Ishikawa (cell line): ENCODE measurements around the gene ADIG.

Experiments used
- EGR1 ChIP-seq: IDR thresholded peaks from 2 replicates; pipeline ENCODE4 v1.6.1; 2012
- EP300 ChIP-seq: IDR thresholded peaks from 2 replicates; pipeline ENCODE4 v1.6.1; 2012; ENCODE audit warnings: borderline replicate concordance
- FOXM1 ChIP-seq: IDR thresholded peaks from 2 replicates; pipeline ENCODE4 v1.6.1; 2012; ENCODE audit warnings: low read depth, borderline replicate concordance
- TAF1 ChIP-seq: IDR thresholded peaks from 2 replicates; pipeline ENCODE4 v1.6.1; 2012; ENCODE audit warnings: low read depth, mild to moderate bottlenecking
- TEAD4 ChIP-seq: IDR thresholded peaks from 2 replicates; pipeline ENCODE4 v1.6.1; 2012
- YY1 ChIP-seq: IDR thresholded peaks from 2 replicates; pipeline ENCODE4 v1.6.1; 2012; ENCODE audit warnings: low read depth
- TF ChIP-seq, protein P1 (sequence below): IDR thresholded peaks from 2 replicates; pipeline ENCODE4 v1.6.1; 2012; ENCODE audit warnings: low read depth, mild to moderate bottlenecking

DNA sequence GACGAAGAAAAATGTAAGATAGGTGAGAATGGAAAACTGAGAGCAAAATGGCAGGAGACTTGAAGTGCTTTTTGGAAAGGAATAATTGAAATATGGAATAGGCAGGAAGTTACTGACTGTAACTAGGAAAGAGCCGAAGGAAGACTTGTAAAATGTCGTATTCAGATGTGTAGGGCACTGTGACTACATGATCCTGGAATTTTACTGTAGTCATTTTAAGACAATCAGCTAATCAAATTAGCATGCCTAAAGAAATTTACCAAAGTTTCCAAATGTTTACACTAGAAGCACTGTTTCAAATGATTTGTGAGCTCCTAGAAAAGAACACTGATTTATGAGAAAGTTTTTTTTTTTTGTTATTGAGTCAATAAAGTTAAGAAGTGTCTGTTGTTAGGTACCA lies 21.2 kb upstream of the ADIG start:
- TF ChIP-seq TEAD4 (no peak), EGR1 (no peak), FOXM1 (no peak), YY1 (no peak), TAF1 (no peak), EP300 (no peak)
- TF ChIP-seq, protein P1, sequence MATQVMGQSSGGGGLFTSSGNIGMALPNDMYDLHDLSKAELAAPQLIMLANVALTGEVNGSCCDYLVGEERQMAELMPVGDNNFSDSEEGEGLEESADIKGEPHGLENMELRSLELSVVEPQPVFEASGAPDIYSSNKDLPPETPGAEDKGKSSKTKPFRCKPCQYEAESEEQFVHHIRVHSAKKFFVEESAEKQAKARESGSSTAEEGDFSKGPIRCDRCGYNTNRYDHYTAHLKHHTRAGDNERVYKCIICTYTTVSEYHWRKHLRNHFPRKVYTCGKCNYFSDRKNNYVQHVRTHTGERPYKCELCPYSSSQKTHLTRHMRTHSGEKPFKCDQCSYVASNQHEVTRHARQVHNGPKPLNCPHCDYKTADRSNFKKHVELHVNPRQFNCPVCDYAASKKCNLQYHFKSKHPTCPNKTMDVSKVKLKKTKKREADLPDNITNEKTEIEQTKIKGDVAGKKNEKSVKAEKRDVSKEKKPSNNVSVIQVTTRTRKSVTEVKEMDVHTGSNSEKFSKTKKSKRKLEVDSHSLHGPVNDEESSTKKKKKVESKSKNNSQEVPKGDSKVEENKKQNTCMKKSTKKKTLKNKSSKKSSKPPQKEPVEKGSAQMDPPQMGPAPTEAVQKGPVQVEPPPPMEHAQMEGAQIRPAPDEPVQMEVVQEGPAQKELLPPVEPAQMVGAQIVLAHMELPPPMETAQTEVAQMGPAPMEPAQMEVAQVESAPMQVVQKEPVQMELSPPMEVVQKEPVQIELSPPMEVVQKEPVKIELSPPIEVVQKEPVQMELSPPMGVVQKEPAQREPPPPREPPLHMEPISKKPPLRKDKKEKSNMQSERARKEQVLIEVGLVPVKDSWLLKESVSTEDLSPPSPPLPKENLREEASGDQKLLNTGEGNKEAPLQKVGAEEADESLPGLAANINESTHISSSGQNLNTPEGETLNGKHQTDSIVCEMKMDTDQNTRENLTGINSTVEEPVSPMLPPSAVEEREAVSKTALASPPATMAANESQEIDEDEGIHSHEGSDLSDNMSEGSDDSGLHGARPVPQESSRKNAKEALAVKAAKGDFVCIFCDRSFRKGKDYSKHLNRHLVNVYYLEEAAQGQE: no peak
